HG03439 (cell line): Measurements from ENCODE around the gene RGS12.

Experiments
- ATAC-seq: cut with Tn5 transposase; IDR thresholded peaks from one replicate; pipeline ENCODE4 v1.9.1; 2021; ENCODE audit warnings: mild to moderate bottlenecking, moderate library complexity; ENCODE audit not compliant: unreplicated experiment

Gene RGS12

GRCh38 chr4:3292571-3293400 lies at the start of gene RGS12:
TSS of gene RGS12 (plus strand) at chr4:3293021. CDS start at chr4:3316171, 23,150 bp downstream.
- peak; percentile 85 for ATAC-seq

- no peak for ATAC-seq
Observed at GRCh38 chr4:3243136-3243780, 49.6 kb upstream of the RGS12 start.

- ATAC-seq, result no peak
Observed at GRCh38 chr4:3244002-3244401, 48.8 kb upstream of the RGS12 start.

GRCh38 chr4:3244747-3245146 lies 48.1 kb upstream of the RGS12 start:
- ATAC-seq, result no peak

GRCh38 chr4:3245676-3246075 lies 47.1 kb upstream of the RGS12 start:
- no peak for ATAC-seq

GRCh38 chr4:3246458-3247398 lies 46.1 kb upstream of the RGS12 start:
- no peak for ATAC-seq

GRCh38 chr4:3247399-3248177 lies 45.2 kb upstream of the RGS12 start:
- no peak for ATAC-seq

GRCh38 chr4:3248178-3248480 lies 44.7 kb upstream of the RGS12 start:
- ATAC-seq, result no peak

GRCh38 chr4:3248811-3249661 lies 43.8 kb upstream of the RGS12 start, which contains the start of gene MSANTD1:
TSS of gene MSANTD1 (plus strand) at chr4:3249159. CDS start at chr4:3249223, 64 bp downstream.
- ATAC-seq, result no peak

- ATAC-seq, result no peak
Observed at GRCh38 chr4:3249711-3250437, 42.9 kb upstream of the RGS12 start.

GRCh38 chr4:3250438-3250955 lies 42.3 kb upstream of the RGS12 start:
- ATAC-seq, result no peak

GRCh38 chr4:3250956-3251690 lies 41.7 kb upstream of the RGS12 start:
- no peak for ATAC-seq

GRCh38 chr4:3251691-3252479 lies 40.9 kb upstream of the RGS12 start:
- no peak for ATAC-seq

- no peak for ATAC-seq
Observed at GRCh38 chr4:3252480-3252828, 40.4 kb upstream of the RGS12 start.

- no peak for ATAC-seq
Observed at GRCh38 chr4:3252831-3253641, 39.8 kb upstream of the RGS12 start.

- no peak for ATAC-seq
Observed at GRCh38 chr4:3253808-3254207, 39.0 kb upstream of the RGS12 start.
